ENCODE results near the gene IQCN. TPM values are rescaled to one million over a fixed set of nuclear protein-coding genes. Genes with fewer than 3 reads are reported as not detected.

IQCN gene
- total RNA-seq, result 1 to 10 TPM; 4.3 to 6.1 TPM
- long read RNA-seq, full-length matches to known transcripts, result 5 of 5 reads
- long read RNA-seq, partial matches to known transcripts, result 0 of 5 reads
- long read RNA-seq, other reads (novel, unspliced or antisense), result 0 of 5 reads

- DNase-seq, result peak; percentile 51 to 73
- peak; percentile 28 for ATAC-seq
- intact Hi-C loops (cut with DNase I, micrococcal nuclease), result no loop called here
Measured at GRCh38 chr19:18274219-18274780, at the start of gene IQCN. IQCN (minus strand) TSS chr19:18274452; CDS start chr19:18269478, 4,974 bp downstream.

GRCh38 chr19:18322759-18323460, 48.7 kb upstream of the IQCN start, which contains the start of gene LSM4:
LSM4 (minus strand) TSS chr19:18323076; CDS start chr19:18323020, 56 bp downstream.
- ATAC-seq (peak; percentile 64), DNase-seq (peak; percentile 99 to 100)
- intact Hi-C loops (cut with DNase I, micrococcal nuclease), result loop anchor here in 1 of 2 donors (10.0 kb wide), 1 partner anchor 118 kb away; the partner anchor contains the start of gene RAB3A

- intact Hi-C loops (cut with DNase I, micrococcal nuclease), result loop anchor here in 1 of 2 donors (10.0 kb wide), 1 partner anchor 118 kb away; the partner anchor contains the start of gene RAB3A
- DNase-seq (peak; percentile 85), ATAC-seq (peak; percentile 28)
Measured at GRCh38 chr19:18322318-18322758, 48.1 kb upstream of the IQCN start.

GRCh38 chr19:18321734-18322102, 47.5 kb upstream of the IQCN start:
- intact Hi-C loops (cut with DNase I, micrococcal nuclease), result loop anchor here in 1 of 2 donors (10.0 kb wide), 1 partner anchor 117 kb away; the partner anchor contains the start of gene RAB3A

DNA sequence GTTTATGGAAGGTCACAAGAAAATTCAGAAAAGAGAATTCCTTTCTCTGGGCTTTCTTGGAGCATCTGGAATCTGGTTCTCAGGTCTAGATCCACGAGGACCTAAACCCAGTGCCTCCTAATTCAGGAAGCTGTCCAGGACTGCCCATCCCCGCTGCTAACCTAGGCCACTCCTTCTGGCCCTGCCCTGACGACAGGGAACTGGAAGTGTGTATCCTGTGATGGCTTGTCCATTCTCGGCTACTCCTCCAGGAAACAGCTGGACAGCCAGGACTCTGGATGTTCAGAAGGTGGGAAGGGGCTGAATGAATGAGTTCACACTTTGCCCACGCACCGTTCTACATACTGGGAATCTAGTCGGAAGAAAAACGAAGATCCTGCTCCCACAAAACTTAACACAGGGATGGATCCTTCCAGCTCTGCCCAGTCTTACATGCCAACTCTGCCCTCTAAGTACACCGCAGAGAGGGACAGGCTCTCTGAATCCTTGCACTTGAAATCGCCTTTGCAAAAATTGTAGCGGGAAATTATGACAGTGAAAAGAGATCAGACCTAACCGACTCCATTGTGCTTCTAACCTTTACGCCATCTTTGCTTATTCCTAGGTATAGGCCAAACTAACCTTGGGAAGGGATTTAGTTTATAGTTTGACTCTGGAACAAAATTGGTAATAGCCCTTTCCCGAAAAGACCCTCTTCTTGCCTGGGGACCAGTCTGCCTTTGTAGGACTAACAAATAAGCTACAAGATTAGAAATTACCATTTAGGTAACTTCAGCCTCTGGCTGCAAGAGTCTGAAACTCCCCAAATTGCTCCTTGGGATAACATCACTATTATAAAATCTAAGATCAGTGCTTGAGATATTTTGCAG, 46.8 kb upstream of the IQCN start:
- peak; percentile 54 for ATAC-seq
- intact Hi-C loops (cut with DNase I, micrococcal nuclease), result loop anchor here in 1 of 2 donors (10.0 kb wide), 1 partner anchor 116 kb away; the partner anchor contains the start of gene RAB3A
- DNase-seq, result peak; percentile 79 to 92

More at GRCh38 chr19:18321734-18322102, 47.5 kb upstream of the IQCN start:
- ATAC-seq (no peak), DNase-seq (no peak)

DNA sequence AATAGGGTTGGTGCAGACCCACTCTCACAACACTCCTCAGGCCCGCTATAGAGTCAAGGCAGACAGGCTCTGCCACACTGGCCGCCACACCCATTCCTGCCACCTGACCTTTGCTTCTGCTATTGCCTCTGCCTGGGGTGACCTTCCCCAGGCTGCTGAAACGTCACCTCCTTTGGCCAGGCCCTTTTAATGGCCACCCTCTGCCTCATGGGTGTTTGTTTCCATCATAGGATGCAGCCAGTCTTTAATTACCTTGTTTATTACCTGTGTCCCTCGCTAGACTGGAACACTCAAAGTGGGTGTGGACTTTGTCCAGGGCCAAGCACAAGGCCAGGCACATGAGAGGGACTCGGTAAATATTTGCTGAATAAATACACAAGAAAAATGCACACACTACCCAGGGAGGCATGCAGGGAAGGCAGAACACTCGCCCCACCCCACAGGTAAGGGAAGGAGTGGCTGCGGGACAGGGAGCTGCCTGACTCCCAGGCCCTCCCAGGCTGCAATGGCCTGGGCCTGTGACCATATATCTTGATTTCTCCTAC, 45.4 kb upstream of the IQCN start:
- intact Hi-C loops (cut with DNase I, micrococcal nuclease), result loop anchor here in 1 of 2 donors (10.0 kb wide), 1 partner anchor 115 kb away; the partner anchor contains the start of gene RAB3A
- DNase-seq (peak; percentile 84 to 93), ATAC-seq (peak; percentile 58)

DNA sequence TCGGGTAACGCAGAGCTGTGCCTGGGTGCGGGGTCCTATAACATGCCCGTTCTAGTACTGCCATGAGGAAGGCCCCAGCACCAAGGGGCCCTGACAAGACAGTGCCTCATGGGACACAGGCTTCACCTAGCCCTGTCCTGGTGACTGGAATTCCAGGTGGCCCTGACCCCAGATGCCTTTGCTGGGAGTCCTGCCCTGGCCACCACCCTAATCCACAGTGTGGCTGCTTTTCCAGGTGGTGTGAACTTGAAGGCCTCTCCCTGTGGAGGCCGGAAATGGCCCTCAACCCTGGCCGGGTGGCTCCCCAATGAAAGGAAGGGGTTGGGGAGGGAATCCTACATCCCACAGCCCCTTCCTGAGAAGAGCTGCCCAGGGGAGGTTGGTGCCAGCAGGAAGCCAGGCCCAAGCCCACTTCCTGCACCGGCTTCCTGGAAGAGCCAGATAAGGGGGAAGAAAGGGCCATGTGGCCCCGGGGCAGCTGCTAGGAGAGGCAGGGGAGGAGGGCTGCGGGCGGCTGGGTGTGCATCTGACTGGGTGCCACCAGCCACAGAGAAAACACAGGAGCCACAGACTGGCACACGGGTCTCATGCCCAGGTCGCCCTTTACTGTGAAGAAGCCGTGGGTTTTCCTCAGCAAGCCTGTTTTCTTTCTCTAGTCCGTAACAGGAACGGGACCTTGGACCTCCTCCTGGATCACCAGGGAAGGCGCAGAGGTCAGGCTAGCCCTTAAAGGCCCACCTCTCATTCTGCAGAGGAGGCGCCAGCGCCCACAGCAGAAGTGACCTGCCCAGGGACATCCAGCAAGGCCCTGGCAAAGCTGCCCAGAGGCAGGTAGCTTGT, 43.9 kb upstream of the IQCN start:
- peak; percentile 3 for ATAC-seq
- DNase-seq, result peak; percentile 66 to 69
- intact Hi-C loops (cut with DNase I, micrococcal nuclease), result no loop called here

DNA sequence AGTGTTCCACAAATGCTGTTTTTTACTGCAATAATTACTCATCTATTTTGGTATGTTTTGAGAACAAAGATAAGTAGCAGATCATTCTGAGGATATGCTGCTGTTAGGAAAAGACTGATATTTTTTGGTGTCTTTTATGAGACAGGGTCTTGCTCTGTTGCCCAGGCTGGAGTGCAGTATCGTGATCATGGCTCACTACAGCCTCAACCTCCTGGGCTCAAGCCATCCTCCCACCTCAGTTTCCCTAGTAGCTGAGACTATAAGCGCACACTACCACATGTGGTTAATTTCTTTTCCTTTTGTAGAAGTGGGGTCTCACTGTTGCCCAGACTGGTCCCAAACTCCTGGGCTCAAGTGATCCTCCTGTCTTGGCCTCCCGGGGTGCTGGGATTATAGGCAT, 39.1 kb upstream of the IQCN start:
- no peak for ATAC-seq
- intact Hi-C loops (cut with DNase I, micrococcal nuclease), result no loop called here
- DNase-seq, result no peak

DNA sequence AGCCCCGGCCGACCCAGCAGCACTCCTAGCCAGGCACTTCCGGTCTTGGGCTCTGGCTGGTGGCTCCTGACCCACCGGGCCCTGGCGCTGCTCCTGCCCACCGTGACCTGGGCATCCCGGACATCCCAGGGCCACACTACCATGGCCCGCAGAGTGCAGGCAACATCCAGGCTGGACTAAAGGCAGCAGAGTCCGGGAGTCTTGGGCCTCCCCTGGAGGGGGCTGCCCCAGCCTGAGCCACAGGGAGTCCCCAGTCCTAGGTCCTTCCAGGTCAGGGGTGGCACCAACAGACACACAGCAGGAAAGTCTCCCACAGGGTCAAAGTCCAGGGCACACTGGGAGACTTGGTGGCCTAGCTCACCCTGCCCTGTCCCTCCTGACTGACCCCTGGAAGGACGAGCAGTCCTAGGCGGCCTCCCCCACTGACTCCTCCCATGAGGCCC, 37.9 kb upstream of the IQCN start:
- DNase-seq (no peak), ATAC-seq (peak; percentile 35)
- intact Hi-C loops (cut with DNase I, micrococcal nuclease), result no loop called here

DNA sequence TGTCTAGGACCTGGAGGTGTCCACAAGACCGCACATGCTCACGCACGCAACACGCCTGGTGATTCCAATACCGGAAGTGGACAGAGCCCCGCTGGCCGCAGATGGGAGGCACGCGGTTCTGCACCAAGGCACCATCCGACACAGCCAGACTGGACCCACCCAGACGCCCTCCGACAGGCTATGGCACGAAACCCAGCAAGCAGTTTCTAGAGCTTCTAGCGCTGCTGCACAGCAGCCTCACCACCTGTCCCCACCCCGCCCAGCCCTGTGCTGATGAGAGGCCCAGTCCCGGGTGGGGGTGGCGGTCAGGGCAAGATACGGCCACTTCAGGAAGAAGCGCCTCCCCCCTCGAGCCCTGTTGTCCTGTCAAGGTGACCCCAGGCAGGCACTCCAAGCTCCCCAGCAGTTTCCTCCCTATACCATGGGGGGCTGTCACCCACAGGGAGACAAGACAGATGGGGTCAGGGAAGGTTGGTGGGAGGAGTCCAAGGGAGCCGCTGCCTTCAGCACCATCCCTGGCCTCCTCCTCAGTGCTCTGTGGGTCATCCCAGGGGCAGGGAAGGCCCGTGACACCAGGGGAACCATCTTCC, 37.3 kb upstream of the IQCN start:
- DNase-seq, result peak in 1 of 2 donors; percentile 55
- intact Hi-C loops (cut with DNase I, micrococcal nuclease), result no loop called here
- ATAC-seq, result peak; percentile 47

DNA sequence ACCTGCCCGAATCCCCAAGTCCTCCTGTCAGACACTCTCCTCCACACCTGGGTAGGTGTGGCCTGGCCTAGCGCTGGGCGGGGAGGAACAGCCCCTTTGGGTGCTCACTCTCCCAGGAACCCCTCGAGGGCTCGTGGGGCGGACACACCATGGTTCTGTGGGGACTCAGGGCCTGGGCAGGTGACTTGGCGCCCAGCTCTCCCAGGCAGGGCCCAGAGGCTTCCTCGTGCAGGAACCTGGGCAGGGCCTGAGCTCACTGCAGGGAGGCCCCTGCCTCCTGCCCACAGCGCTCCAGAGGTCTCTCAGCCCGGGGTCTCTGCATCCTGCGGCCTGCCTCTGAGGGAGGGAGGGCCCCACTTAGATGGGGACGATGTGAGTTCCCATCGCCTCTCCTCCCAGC, 36.7 kb upstream of the IQCN start:
- no peak for DNase-seq
- intact Hi-C loops (cut with DNase I, micrococcal nuclease), result no loop called here
- ATAC-seq, result no peak

- ATAC-seq, result peak; percentile 77
- peak; percentile 74 to 81 for DNase-seq
- intact Hi-C loops (cut with DNase I, micrococcal nuclease), result no loop called here
Measured at GRCh38 chr19:18310118-18310909, 36.1 kb upstream of the IQCN start.

DNA sequence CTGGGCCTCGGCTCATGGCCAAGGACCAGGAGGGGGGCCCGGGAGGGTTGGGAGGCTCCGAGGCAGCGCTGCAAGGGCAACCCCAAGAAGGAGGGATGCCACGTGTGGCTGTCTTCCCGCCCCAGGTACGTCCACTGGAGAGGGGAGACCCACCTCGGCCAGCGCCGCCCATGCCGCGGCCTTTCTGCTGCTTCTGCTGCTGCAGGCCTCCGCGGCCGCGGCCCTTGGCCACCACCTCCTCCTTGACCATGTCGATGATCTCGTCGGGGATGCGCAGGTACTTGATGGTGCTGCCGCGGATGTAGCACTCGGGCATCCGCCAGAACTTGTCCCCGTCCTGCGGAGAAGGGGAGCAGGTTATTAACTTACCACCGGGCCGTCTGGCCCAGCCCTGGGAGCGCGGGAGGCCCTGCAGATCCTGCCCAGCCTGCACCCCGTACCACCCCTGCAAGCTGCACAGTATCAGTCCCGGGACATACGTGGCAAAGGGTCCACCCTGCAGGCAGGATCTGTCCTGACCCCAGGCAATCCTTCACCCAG, 35.3 kb upstream of the IQCN start:
- intact Hi-C loops (cut with DNase I, micrococcal nuclease), result no loop called here
- DNase-seq (no peak), ATAC-seq (no peak)

DNA sequence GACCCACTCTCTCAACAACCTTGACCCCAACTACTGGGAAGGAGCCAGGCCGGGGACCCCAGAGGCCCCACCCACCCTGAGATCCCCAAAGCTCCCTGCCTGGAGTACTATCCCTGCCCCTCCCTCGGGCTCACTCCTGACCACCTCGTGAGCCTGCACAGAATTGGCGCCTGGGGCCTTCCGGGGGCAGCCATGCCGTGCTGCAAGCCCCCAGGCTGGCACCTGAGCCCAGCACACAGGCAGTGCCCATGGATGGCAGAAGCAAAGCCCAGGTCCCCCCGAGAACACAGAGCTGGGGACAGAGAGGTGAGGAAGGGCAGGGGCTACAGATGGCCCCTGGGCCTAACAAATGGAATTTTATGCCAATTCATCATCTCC, 34.7 kb upstream of the IQCN start:
- intact Hi-C loops (cut with DNase I, micrococcal nuclease), result no loop called here
- ATAC-seq (no peak), DNase-seq (no peak)

DNA sequence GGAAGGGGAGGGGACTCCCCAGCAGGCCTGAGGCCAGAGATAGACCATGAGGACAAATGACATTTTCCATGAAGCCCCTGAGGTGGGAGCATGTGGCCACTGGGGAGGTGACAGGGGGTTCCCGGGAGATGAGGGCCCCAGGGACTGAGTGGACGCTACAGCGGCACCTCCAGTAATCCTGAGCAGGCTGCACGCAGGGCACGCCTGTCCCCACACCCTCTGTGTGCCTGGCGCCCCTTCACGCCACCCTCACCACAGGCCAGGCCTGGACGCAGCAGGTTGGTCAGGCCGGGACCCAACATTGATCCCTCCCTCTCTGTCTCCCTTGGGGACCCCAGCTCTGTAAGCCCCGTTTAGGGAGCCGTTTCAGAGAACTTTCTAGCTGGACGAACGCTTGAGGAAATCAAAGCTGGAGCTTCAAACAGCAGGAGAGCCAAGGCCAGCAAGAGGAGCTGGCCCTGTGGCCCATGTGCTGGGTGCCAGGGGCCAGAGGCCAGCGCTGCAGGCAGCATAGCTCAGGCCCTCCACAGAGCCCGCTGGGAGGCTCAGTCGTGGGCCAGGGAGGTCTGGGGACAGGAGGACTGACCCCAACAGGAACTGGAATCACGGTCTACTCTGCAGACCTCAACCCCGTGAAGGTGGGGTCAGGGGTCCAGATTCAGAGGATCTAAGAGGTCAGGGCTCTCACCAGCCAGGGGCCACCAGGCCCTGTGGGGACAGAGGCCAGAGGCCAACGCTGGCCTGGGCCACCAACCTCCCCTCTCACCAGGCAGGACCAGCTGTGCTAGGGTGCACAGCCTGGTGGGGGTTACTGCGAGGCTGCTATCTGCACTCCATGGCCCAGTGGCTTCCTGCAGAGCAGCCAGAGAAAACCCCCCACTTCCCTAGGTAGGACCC, 34.0 kb upstream of the IQCN start:
- no peak for ATAC-seq

More for the DNA sequence above, 34.0 kb upstream of the IQCN start:
- DNase-seq, result no peak
- intact Hi-C loops (cut with DNase I, micrococcal nuclease), result no loop called here

Measured in left colon (tissue), 2 donors.